Adrenal gland (tissue), 5 donors: Measurements from ENCODE around the gene GABRE.

Experiments used
- POLR2A ChIP-seq, 2 donors: fragments of 450-650 bp; IDR thresholded peaks; one replicate each; pipeline ENCODE4 v1.6.1; 2017; ENCODE audit warnings: antibody characterized with exemption in 2 of 2, mild to moderate bottlenecking in 2 of 2, moderate library complexity in 1 of 2
- TF ChIP-seq, protein P1 (sequence below), 6 experiments: fragments of 450-650 bp in 4 of 6; fragments of 200-600 bp in 2 of 6; sonication (generic) in 1 of 6; IDR thresholded peaks; 1 replicate in 5 of 6; 2 replicates in 1 of 6; pipeline versions ENCODE4 v1.5.1 to v1.8.0; 2016 to 2021; ENCODE audit warnings: antibody characterized with exemption in 6 of 6, mild to moderate bottlenecking in 2 of 6, moderate library complexity in 1 of 6
- donor health status: DM: no; HTN: no; CAD: no.

DNA sequence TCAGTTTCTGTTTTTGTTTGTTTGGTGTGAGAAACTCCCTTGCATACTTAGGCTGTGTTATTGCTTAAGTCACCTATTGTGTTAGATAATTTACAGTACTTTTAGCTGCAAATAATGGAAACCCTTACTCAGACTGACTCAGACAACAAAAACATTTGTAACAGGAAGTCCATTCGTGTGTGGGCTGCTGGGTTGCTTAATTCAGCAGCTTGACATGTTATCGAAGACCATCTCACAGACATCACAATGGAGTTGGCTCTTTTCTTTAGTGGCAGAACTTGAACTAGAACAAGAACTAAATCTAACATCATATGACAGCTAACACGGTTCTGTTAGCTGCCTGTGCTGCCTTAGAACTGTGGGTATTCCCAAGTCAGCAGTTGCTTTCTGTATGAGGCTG lies 9.9 kb upstream of the GABRE start:
- TF ChIP-seq, protein P1, sequence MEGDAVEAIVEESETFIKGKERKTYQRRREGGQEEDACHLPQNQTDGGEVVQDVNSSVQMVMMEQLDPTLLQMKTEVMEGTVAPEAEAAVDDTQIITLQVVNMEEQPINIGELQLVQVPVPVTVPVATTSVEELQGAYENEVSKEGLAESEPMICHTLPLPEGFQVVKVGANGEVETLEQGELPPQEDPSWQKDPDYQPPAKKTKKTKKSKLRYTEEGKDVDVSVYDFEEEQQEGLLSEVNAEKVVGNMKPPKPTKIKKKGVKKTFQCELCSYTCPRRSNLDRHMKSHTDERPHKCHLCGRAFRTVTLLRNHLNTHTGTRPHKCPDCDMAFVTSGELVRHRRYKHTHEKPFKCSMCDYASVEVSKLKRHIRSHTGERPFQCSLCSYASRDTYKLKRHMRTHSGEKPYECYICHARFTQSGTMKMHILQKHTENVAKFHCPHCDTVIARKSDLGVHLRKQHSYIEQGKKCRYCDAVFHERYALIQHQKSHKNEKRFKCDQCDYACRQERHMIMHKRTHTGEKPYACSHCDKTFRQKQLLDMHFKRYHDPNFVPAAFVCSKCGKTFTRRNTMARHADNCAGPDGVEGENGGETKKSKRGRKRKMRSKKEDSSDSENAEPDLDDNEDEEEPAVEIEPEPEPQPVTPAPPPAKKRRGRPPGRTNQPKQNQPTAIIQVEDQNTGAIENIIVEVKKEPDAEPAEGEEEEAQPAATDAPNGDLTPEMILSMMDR (IDR thresholded peaks at IDR 0.05) = no peak
- no peak for TF ChIP-seq POLR2A (IDR thresholded peaks at IDR 0.05)
